Central memory CD4-positive, alpha-beta T cell (primary cell): ENCODE results near the gene LKAAEAR1.

ENCODE experiments used
- DNase-seq: peaks from one replicate; pipeline ENCODE4 v3.0.0; 2022

Gene LKAAEAR1

GRCh38 chr20:64065062-64065973, 18.9 kb downstream of the LKAAEAR1 start:
- DNase-seq: no peak

- DNase-seq: no peak
Observed at GRCh38 chr20:64064145-64064698, 20.0 kb downstream of the LKAAEAR1 start.

GRCh38 chr20:64063389-64064144, 20.6 kb downstream of the LKAAEAR1 start:
- DNase-seq: no peak

GRCh38 chr20:64062596-64063388, 21.4 kb downstream of the LKAAEAR1 start, which contains the start of gene TCEA2:
Gene TCEA2, plus strand, starts transcription at chr20:64063198. Its CDS starts 115 bp downstream, at chr20:64063313.
- peak; percentile 89 for DNase-seq

- DNase-seq: no peak
Observed at GRCh38 chr20:64062276-64062595, 22.0 kb downstream of the LKAAEAR1 start.

GRCh38 chr20:64058536-64058935, 25.7 kb downstream of the LKAAEAR1 start:
- DNase-seq: no peak

GRCh38 chr20:64057628-64058498, 26.3 kb downstream of the LKAAEAR1 start:
- DNase-seq: peak; percentile 58

GRCh38 chr20:64056889-64057627, 27.1 kb downstream of the LKAAEAR1 start:
- DNase-seq: no peak

GRCh38 chr20:64056639-64056888, 27.6 kb downstream of the LKAAEAR1 start:
- no peak for DNase-seq

GRCh38 chr20:64055893-64056638, 28.1 kb downstream of the LKAAEAR1 start:
- no peak for DNase-seq

- DNase-seq: no peak
Observed at GRCh38 chr20:64055396-64055892, 28.8 kb downstream of the LKAAEAR1 start.

GRCh38 chr20:64053841-64054661, 30.1 kb downstream of the LKAAEAR1 start:
- DNase-seq: no peak

GRCh38 chr20:64052987-64053840, 31.0 kb downstream of the LKAAEAR1 start:
- DNase-seq: no peak

GRCh38 chr20:64052326-64052722, 31.9 kb downstream of the LKAAEAR1 start:
- DNase-seq: no peak

GRCh38 chr20:64051561-64052325, 32.5 kb downstream of the LKAAEAR1 start:
- DNase-seq: no peak

GRCh38 chr20:64051033-64051452, 33.2 kb downstream of the LKAAEAR1 start:
- no peak for DNase-seq

- DNase-seq: no peak
Observed at GRCh38 chr20:64050261-64051032, 33.8 kb downstream of the LKAAEAR1 start.
